Measurements from ENCODE around the gene CYP11A1. TPM values are rescaled to one million over a fixed set of nuclear protein-coding genes. Genes with fewer than 3 reads are reported as not detected.
"Not testable (repeated sequence)": the region's sequence is repeated elsewhere in the genome, so short reads cannot be mapped to it uniquely, and the experiment has no call there.

The CYP11A1 gene
- total RNA-seq, 1 donor from 2014 or later: 0.82 TPM

DNA sequence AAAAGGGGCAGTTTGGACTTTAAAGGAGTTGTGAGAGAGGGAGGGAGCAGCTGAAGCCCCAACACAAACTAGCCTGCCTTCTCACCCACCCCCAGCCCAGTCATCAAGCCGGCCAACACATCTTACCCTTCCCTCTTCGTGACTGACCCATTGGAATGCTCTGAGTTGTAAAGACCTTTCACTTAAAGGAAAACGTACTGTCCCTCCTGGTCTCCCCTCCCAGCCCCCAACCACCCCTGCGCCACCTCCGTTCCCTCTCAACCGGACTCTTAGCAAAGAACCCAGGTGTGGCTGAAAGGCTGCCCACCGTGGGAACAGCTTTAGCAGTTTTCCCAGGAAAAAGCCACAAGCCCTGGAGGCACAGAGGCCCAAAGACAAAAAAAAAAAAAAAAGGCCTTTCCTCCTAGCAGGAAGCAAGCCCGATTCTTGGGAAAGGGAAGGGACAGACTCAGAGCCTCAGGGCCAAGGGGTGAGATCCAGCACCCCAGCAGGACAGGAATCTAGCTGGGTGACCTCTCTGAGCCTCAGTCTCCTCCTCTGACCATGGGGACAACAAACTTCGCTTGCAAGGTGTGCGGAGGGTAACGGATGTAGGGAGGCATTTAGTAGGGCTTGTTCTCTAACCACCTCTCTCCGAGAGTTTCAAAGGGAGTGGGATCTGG lies 2.4 kb downstream of the CYP11A1 start:
- TF ChIP-seq CTCF (IDR thresholded peaks at IDR 0.05; ENCODE audit: unreplicated experiment): no peak
- no peaks in the 10 kb centered on the region for H3K36me3 Mint-ChIP-seq (ENCODE audit: low read depth, unreplicated experiment)
- H3K27ac Mint-ChIP-seq (ENCODE audit: unreplicated experiment): peak overlapping the region; percentile 70
- peak overlapping the region; percentile 87 for H3K4me3 Mint-ChIP-seq (ENCODE audit: unreplicated experiment)
- H3K4me1 Mint-ChIP-seq (ENCODE audit: unreplicated experiment): peaks cover 12% of the 10 kb centered on the region
- DNase-seq (ENCODE audit: low spot score): no peak
- no peaks in the 10 kb centered on the region for H3K9me3 Mint-ChIP-seq (ENCODE audit: unreplicated experiment)
- H3K27me3 Mint-ChIP-seq (ENCODE audit: unreplicated experiment): peaks cover 3% of the 10 kb centered on the region

- Mint-ChIP-seq H3K36me3 (ENCODE audit: low read depth, unreplicated experiment) (no peaks in the 10 kb centered on the region), H3K9me3 (ENCODE audit: unreplicated experiment) (no peaks in the 10 kb centered on the region), H3K4me1 (ENCODE audit: unreplicated experiment) (peaks cover 12% of the 10 kb centered on the region), H3K27ac (ENCODE audit: unreplicated experiment) (no peak overlapping the region), H3K4me3 (ENCODE audit: unreplicated experiment) (no peak overlapping the region), H3K27me3 (ENCODE audit: unreplicated experiment) (peaks cover 3% of the 10 kb centered on the region)
- DNase-seq (ENCODE audit: low spot score): no peak
- no peak for TF ChIP-seq CTCF (IDR thresholded peaks at IDR 0.05; ENCODE audit: unreplicated experiment)
Observed at GRCh38 chr15:74362482-74362881, 5.0 kb downstream of the CYP11A1 start.

DNA sequence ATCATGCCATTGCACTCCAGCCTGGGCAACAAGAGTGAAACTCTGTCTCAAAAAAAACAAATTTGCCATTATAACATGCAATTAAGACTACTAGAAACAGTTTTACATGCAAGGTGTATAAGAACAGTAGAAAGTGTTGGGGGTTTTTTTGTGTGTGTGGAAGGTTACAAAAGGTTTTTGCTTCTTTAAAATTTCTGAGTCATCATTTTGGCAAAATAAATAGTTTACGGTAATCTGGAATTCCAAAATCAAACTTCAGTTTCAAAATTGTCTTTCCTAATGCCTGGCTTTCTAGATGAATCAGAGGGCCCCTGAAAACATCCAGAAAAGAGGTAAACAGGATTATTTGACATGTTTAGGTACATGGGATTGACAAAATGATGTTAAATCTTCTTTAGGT lies 6.6 kb downstream of the CYP11A1 start:
- DNase-seq (ENCODE audit: low spot score); H3K27me3 Mint-ChIP-seq (ENCODE audit: unreplicated experiment): not testable (repeated sequence)

DNA sequence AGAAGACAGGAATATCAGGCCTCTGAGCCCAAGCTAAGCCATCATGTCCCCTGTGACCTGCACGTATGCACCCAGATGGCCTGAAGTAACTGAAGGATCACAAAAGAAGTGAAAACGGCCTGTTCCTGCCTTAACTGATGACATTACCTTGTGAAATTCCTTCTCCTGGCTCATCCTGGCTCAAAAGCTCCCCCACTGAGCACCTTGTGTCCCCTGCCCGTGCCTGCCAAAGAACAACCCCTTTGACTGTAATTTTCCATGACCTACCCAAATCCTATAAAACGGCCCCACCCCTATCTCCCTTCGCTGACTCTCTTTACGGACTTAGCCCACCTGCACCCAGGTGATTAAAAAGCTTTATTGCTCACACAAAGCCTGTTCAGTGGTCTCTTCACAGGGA lies 8.1 kb downstream of the CYP11A1 start:
- not testable (repeated sequence) for H3K4me3 Mint-ChIP-seq (ENCODE audit: unreplicated experiment); H3K36me3 Mint-ChIP-seq (ENCODE audit: low read depth, unreplicated experiment); H3K27ac Mint-ChIP-seq (ENCODE audit: unreplicated experiment); DNase-seq (ENCODE audit: low spot score); H3K27me3 Mint-ChIP-seq (ENCODE audit: unreplicated experiment); H3K4me1 Mint-ChIP-seq (ENCODE audit: unreplicated experiment)
- H3K9me3 Mint-ChIP-seq (ENCODE audit: unreplicated experiment): peaks cover 11% of the 10 kb centered on the region

More for the DNA sequence above, 6.6 kb downstream of the CYP11A1 start:
- not testable (repeated sequence) for H3K9me3 Mint-ChIP-seq (ENCODE audit: unreplicated experiment); H3K36me3 Mint-ChIP-seq (ENCODE audit: low read depth, unreplicated experiment); H3K4me3 Mint-ChIP-seq (ENCODE audit: unreplicated experiment); H3K27ac Mint-ChIP-seq (ENCODE audit: unreplicated experiment)
- peaks cover 12% of the 10 kb centered on the region for H3K4me1 Mint-ChIP-seq (ENCODE audit: unreplicated experiment)

DNA sequence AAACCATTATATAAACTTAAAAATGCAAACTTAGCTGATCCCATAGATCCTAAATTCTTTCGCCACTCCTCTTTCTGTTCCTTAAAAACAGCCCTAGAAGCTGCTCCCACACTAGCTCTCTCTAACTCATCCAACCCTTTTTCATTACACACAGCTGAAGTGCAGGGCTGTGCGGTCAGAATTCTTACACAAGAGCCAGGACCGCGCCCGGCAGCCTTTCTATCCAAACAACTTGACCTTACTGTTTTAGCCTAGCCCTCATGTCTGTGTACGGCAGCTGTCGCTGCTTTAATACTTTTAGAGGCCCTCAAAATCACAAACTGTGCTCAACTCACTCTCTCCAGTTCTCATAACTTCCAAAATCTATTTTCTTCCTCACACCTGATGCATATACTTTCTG lies 9.9 kb downstream of the CYP11A1 start:
- H3K27ac Mint-ChIP-seq (ENCODE audit: unreplicated experiment); H3K27me3 Mint-ChIP-seq (ENCODE audit: unreplicated experiment); DNase-seq (ENCODE audit: low spot score); H3K4me3 Mint-ChIP-seq (ENCODE audit: unreplicated experiment); H3K4me1 Mint-ChIP-seq (ENCODE audit: unreplicated experiment); H3K36me3 Mint-ChIP-seq (ENCODE audit: low read depth, unreplicated experiment): not testable (repeated sequence)
- peaks cover 11% of the 10 kb centered on the region for H3K9me3 Mint-ChIP-seq (ENCODE audit: unreplicated experiment)

DNA sequence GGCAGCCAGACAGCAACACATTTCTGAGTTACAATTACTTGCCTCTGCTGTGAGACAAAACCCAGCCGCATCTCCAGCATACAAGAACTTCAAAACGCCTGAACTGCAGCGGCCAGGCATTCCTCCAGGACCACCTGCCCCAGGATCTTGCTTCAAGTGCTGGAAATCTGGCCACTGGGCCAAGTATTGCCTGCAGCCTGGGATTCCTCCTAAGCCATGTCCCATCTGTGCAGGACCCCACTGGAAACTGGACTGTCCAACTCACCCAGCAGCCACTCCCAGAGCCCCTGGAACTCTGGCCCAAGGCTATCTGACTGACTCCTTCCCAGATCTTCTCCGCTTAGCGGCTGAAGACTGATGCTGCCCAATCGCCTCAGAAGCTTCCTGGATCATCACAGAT lies 11.4 kb downstream of the CYP11A1 start:
- H3K9me3 Mint-ChIP-seq (ENCODE audit: unreplicated experiment): peaks cover 11% of the 10 kb centered on the region
- not testable (repeated sequence) for H3K27me3 Mint-ChIP-seq (ENCODE audit: unreplicated experiment); H3K27ac Mint-ChIP-seq (ENCODE audit: unreplicated experiment); H3K4me1 Mint-ChIP-seq (ENCODE audit: unreplicated experiment); H3K4me3 Mint-ChIP-seq (ENCODE audit: unreplicated experiment); H3K36me3 Mint-ChIP-seq (ENCODE audit: low read depth, unreplicated experiment); DNase-seq (ENCODE audit: low spot score)

- H3K27me3 Mint-ChIP-seq (ENCODE audit: unreplicated experiment); H3K4me1 Mint-ChIP-seq (ENCODE audit: unreplicated experiment); H3K36me3 Mint-ChIP-seq (ENCODE audit: low read depth, unreplicated experiment); H3K27ac Mint-ChIP-seq (ENCODE audit: unreplicated experiment); H3K4me3 Mint-ChIP-seq (ENCODE audit: unreplicated experiment); DNase-seq (ENCODE audit: low spot score): not testable (repeated sequence)
- peaks cover 11% of the 10 kb centered on the region for H3K9me3 Mint-ChIP-seq (ENCODE audit: unreplicated experiment)
Observed at GRCh38 chr15:74353992-74354391, 13.5 kb downstream of the CYP11A1 start.
